SK-N-SH treated with all-trans-retinoic acid at 6 μM for 48 hours (cell line): ENCODE measurements around the gene PLCH2.

Experiments used
- ATAC-seq: fragments of 200-7000 bp; cut with Tn5 transposase; 3 replicates; pipeline ENCODE4 v1.9.1; 2020; ENCODE audit warnings: mild to moderate bottlenecking, moderate library complexity
- ARNTL ChIP-seq: fragments of 450-650 bp; formaldehyde crosslinking; IDR thresholded peaks from 2 replicates; pipeline ENCODE4 v1.5.0; 2020; ENCODE audit warnings: low read depth, mild to moderate bottlenecking, moderate library complexity, borderline replicate concordance
- BACH2 ChIP-seq: fragments of 250-450 bp; sonication (Bioruptor Pico); IDR thresholded peaks from 2 replicates; pipeline ENCODE4 v1.9.0; 2021; ENCODE audit warnings: mild to moderate bottlenecking, borderline replicate concordance
- ESRRG ChIP-seq: fragments of 250-450 bp; sonication (Bioruptor Pico); IDR thresholded peaks from 2 replicates; pipeline ENCODE4 v1.6.1; 2021; ENCODE audit warnings: mild to moderate bottlenecking
- GLIS3 ChIP-seq: fragments of 250-450 bp; sonication (Bioruptor Pico); IDR thresholded peaks from 2 replicates; pipeline ENCODE4 v1.5.0; 2020; ENCODE audit warnings: mild to moderate bottlenecking, moderate library complexity
- ISL1 ChIP-seq: fragments of 250-450 bp; sonication (Bioruptor Pico); IDR thresholded peaks from 2 replicates; pipeline ENCODE4 v2.1.2; 2022; ENCODE audit warnings: mild to moderate bottlenecking, moderate library complexity
- OSR1 ChIP-seq: fragments of 250-450 bp; sonication (Bioruptor Pico); IDR thresholded peaks from 2 replicates; pipeline ENCODE4 v1.8.0; 2022; ENCODE audit warnings: moderate library complexity, mild to moderate bottlenecking, inconsistent platforms
- PATZ1 ChIP-seq: fragments of 250-450 bp; sonication (Bioruptor Pico); IDR thresholded peaks from 2 replicates; pipeline ENCODE4 v1.8.0; 2020; ENCODE audit warnings: mild to moderate bottlenecking, moderate library complexity, borderline replicate concordance
- POU6F1 ChIP-seq: fragments of 250-450 bp; sonication (Bioruptor Pico); IDR thresholded peaks from 2 replicates; pipeline ENCODE4 v1.8.0; 2021; ENCODE audit warnings: low read depth, mild to moderate bottlenecking, moderate library complexity, borderline replicate concordance
- PPARA ChIP-seq: fragments of 250-450 bp; sonication (Bioruptor Pico); IDR thresholded peaks from 2 replicates; pipeline ENCODE4 v1.5.0; 2020; ENCODE audit warnings: mild to moderate bottlenecking, borderline replicate concordance
- RARB ChIP-seq: fragments of 250-450 bp; sonication (Bioruptor Pico); IDR thresholded peaks from 2 replicates; pipeline ENCODE4 v1.8.0; 2021; ENCODE audit warnings: mild to moderate bottlenecking, moderate library complexity
- SNAI2 ChIP-seq: fragments of 250-450 bp; sonication (Bioruptor Pico); IDR thresholded peaks from 2 replicates; pipeline ENCODE4 v1.5.0; 2020; ENCODE audit warnings: mild to moderate bottlenecking, moderate library complexity
- TCF4 ChIP-seq: fragments of 250-450 bp; sonication (Bioruptor Pico); IDR thresholded peaks from 2 replicates; pipeline ENCODE4 v1.8.0; 2021; ENCODE audit warnings: mild to moderate bottlenecking, moderate library complexity, borderline replicate concordance
- ZC3H10 ChIP-seq: fragments of 250-450 bp; sonication (Bioruptor Pico); IDR thresholded peaks from 2 replicates; pipeline ENCODE4 v1.5.1; 2021; ENCODE audit warnings: mild to moderate bottlenecking, moderate library complexity
- ZFP30 ChIP-seq: fragments of 450-650 bp; formaldehyde crosslinking; IDR thresholded peaks from 2 replicates; pipeline ENCODE4 v1.5.0; 2022; ENCODE audit warnings: mild to moderate bottlenecking, moderate library complexity
- ZNF565 ChIP-seq: fragments of 450-650 bp; formaldehyde crosslinking; conservative IDR thresholded peaks from 2 replicates; pipeline ENCODE4 v1.5.0; 2020; ENCODE audit warnings: low read depth, mild to moderate bottlenecking, moderate library complexity
- ZNF70 ChIP-seq: fragments of 450-650 bp; formaldehyde crosslinking; IDR thresholded peaks from 2 replicates; pipeline ENCODE4 v1.5.0; 2020; ENCODE audit warnings: mild to moderate bottlenecking, moderate library complexity
- ZNF8 ChIP-seq: fragments of 450-650 bp; formaldehyde crosslinking; IDR thresholded peaks from 2 replicates; pipeline ENCODE4 v1.5.0; 2020; ENCODE audit warnings: mild to moderate bottlenecking, moderate library complexity
- TF ChIP-seq, protein P1 (sequence below): fragments of 250-450 bp; sonication (Bioruptor Pico); IDR thresholded peaks from 2 replicates; pipeline ENCODE4 v1.5.1; 2020; ENCODE audit warnings: low read depth, mild to moderate bottlenecking, moderate library complexity
- TF ChIP-seq, protein P2 (sequence below): fragments of 250-450 bp; sonication (Bioruptor Pico); IDR thresholded peaks from 2 replicates; pipeline ENCODE4 v1.5.0; 2020; ENCODE audit warnings: mild to moderate bottlenecking, moderate library complexity

PLCH2 gene

GRCh38 chr1:2431103-2431502 is 45.0 kb upstream of the PLCH2 start:
- TF ChIP-seq OSR1 (CRISPR knock-in tag) (no peak), ESRRG (CRISPR knock-in tag) (no peak), SNAI2 (CRISPR knock-in tag) (no peak), PATZ1 (CRISPR knock-in tag) (no peak), BACH2 (CRISPR knock-in tag) (no peak), ZNF565 (CRISPR knock-in tag) (no peak), GLIS3 (CRISPR knock-in tag) (no peak), POU6F1 (CRISPR knock-in tag) (no peak), ZNF8 (no peak), TCF4 (CRISPR knock-in tag) (no peak)
- TF ChIP-seq, protein P1, sequence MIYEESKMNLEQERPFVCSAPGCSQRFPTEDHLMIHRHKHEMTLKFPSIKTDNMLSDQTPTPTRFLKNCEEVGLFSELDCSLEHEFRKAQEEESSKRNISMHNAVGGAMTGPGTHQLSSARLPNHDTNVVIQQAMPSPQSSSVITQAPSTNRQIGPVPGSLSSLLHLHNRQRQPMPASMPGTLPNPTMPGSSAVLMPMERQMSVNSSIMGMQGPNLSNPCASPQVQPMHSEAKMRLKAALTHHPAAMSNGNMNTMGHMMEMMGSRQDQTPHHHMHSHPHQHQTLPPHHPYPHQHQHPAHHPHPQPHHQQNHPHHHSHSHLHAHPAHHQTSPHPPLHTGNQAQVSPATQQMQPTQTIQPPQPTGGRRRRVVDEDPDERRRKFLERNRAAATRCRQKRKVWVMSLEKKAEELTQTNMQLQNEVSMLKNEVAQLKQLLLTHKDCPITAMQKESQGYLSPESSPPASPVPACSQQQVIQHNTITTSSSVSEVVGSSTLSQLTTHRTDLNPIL (CRISPR knock-in tag) = no peak
- TF ChIP-seq, all 23 proteins: peak for 0
- no peak for ATAC-seq

DNA sequence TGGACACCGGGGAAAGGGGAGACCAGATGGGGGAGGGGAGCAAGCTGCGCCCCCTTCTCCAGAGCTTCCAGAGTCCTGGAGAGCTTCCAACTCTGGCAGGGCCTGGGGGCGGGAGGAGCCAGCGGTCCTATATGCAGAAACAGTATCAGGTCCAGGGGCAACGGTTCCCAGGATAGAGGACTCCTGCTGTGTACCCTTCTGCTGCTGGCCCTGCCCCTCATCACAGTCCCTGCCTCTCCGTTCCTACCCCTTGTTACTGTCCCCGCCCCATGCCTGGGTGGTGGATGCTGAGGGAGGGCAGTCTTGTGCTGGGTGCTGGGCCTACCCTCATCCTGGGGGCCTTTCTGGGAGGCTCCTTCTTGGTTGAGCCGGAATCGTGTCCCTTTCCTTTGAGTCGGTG is 44.6 kb upstream of the PLCH2 start:
- no peak for TF ChIP-seq ZC3H10 (CRISPR knock-in tag)
- no peak for TF ChIP-seq GLIS3 (CRISPR knock-in tag)
- TF ChIP-seq, protein P1 (CRISPR knock-in tag) = no peak
- no peak for TF ChIP-seq ISL1 (CRISPR knock-in tag)
- TF ChIP-seq RARB (CRISPR knock-in tag) = no peak
- no peak for TF ChIP-seq ARNTL (CRISPR knock-in tag)
- TF ChIP-seq ZNF70 (CRISPR knock-in tag) = no peak
- TF ChIP-seq PPARA (CRISPR knock-in tag) = no peak
- no peak for TF ChIP-seq OSR1 (CRISPR knock-in tag)
- TF ChIP-seq SNAI2 (CRISPR knock-in tag) = no peak
- no peak for TF ChIP-seq ESRRG (CRISPR knock-in tag)
- TF ChIP-seq, protein P2, sequence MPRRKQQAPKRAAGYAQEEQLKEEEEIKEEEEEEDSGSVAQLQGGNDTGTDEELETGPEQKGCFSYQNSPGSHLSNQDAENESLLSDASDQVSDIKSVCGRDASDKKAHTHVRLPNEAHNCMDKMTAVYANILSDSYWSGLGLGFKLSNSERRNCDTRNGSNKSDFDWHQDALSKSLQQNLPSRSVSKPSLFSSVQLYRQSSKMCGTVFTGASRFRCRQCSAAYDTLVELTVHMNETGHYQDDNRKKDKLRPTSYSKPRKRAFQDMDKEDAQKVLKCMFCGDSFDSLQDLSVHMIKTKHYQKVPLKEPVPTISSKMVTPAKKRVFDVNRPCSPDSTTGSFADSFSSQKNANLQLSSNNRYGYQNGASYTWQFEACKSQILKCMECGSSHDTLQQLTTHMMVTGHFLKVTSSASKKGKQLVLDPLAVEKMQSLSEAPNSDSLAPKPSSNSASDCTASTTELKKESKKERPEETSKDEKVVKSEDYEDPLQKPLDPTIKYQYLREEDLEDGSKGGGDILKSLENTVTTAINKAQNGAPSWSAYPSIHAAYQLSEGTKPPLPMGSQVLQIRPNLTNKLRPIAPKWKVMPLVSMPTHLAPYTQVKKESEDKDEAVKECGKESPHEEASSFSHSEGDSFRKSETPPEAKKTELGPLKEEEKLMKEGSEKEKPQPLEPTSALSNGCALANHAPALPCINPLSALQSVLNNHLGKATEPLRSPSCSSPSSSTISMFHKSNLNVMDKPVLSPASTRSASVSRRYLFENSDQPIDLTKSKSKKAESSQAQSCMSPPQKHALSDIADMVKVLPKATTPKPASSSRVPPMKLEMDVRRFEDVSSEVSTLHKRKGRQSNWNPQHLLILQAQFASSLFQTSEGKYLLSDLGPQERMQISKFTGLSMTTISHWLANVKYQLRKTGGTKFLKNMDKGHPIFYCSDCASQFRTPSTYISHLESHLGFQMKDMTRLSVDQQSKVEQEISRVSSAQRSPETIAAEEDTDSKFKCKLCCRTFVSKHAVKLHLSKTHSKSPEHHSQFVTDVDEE = no peak
- no peak for TF ChIP-seq ZNF565 (CRISPR knock-in tag)
- no peak for TF ChIP-seq PATZ1 (CRISPR knock-in tag)
- no peak for TF ChIP-seq ZFP30 (CRISPR knock-in tag)
- no peak for TF ChIP-seq POU6F1 (CRISPR knock-in tag)
- no peak for ATAC-seq
